SH-SY5Y (cell line): Measurements from ENCODE around the gene RASAL3.

ENCODE experiments used
- GATA2 ChIP-seq: IDR thresholded peaks from 2 replicates; pipeline ENCODE4 v1.6.1; 2011; ENCODE audit warnings: mild to moderate bottlenecking, low read depth, low read length
- GATA3 ChIP-seq: IDR thresholded peaks from 2 replicates; pipeline ENCODE4 v1.6.1; 2011; ENCODE audit warnings: low read depth, mild to moderate bottlenecking, low read length, moderate library complexity

DNA sequence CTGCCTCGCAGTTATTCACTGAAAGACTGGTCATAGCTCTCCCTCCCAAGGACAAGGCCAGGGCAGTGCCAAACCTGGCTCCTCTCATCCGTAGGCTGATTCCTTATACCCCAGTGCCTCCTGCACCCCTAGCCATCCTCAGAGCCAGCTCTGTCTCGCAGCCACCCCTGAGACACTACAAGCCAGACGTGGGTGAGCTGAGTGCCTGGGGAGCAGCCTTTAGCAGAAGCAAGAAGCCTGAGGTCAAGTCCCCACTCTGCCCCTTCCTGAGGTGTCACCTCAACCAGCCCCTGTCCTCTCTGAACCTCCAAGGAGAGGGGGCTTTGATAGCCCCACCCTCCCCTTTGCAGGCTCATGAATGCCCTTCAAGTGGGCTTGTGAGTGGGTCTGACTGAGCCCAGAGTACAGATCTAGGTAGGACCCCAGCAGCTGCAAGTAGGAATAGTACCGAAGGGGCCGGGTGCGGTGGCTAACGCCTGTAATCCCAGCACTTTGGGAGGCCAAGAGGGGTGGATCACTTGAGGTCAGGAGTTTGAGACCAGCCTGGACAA lies 30.8 kb downstream of the RASAL3 start:
- TF ChIP-seq GATA2, result no peak
- no peak for TF ChIP-seq GATA3
